GM18873 (cell line): ENCODE results near the gene SEZ6.

Experiments
- ATAC-seq: cut with Tn5 transposase; IDR thresholded peaks from one replicate; pipeline ENCODE4 v1.9.1; 2021; ENCODE audit warnings: mild to moderate bottlenecking, moderate library complexity, moderate number of reproducible peaks; ENCODE audit not compliant: unreplicated experiment, low FRiP score

The SEZ6 gene, protein sequence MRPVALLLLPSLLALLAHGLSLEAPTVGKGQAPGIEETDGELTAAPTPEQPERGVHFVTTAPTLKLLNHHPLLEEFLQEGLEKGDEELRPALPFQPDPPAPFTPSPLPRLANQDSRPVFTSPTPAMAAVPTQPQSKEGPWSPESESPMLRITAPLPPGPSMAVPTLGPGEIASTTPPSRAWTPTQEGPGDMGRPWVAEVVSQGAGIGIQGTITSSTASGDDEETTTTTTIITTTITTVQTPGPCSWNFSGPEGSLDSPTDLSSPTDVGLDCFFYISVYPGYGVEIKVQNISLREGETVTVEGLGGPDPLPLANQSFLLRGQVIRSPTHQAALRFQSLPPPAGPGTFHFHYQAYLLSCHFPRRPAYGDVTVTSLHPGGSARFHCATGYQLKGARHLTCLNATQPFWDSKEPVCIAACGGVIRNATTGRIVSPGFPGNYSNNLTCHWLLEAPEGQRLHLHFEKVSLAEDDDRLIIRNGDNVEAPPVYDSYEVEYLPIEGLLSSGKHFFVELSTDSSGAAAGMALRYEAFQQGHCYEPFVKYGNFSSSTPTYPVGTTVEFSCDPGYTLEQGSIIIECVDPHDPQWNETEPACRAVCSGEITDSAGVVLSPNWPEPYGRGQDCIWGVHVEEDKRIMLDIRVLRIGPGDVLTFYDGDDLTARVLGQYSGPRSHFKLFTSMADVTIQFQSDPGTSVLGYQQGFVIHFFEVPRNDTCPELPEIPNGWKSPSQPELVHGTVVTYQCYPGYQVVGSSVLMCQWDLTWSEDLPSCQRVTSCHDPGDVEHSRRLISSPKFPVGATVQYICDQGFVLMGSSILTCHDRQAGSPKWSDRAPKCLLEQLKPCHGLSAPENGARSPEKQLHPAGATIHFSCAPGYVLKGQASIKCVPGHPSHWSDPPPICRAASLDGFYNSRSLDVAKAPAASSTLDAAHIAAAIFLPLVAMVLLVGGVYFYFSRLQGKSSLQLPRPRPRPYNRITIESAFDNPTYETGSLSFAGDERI

DNA sequence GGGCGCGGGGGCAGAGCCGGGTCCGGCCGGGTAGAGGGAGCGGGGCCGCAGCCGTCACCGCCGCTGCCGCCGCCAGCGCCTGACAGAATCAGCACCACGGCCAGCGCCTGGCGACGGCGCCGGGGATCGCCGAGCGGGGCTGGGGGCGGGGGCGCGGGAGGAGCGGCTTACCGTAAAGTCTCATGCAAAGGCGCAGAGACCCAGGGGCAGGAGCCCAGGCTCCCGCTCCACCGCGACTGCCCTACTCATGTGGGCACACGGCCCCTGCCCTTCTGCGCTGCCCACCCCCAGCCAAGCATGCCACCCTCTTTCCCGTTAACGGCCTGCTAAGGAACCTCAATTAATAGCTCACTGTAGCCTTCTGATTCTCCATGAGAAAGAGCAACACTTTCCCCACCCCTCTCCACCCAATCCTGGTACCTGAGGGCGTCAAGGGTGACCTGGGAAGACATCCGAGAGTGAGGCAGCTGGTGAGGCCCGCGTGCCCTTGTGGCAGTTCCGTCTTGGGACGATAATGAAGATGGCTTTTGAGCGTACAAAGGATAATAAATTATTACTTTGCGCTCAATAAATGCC lies at the start of gene SEZ6:
TSS of gene SEZ6 (minus strand) at position 98 of the 576 bp plus-strand sequence. CDS start 164 bp downstream, outside the sequence.
- no peak for ATAC-seq

DNA sequence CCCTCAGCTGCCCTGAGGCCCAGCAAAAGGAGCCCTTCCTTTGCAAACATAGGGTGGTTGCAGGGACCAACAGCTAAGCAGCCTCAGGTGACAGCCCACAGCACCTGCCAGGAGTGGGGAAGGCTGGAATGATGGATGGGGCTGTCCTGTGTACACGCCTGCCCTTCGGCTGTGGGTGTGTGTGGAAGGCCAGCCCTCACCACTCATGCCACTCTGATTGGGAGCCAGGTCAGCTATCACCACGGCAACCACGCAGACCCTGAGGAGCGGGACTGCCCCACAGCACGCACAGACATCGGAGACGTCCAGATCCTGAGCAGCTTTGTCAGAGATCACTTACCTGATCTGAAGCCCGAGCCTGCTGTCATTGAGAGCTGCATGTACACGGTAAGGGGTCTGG lies 49.0 kb upstream of the SEZ6 start:
- ATAC-seq = no peak

DNA sequence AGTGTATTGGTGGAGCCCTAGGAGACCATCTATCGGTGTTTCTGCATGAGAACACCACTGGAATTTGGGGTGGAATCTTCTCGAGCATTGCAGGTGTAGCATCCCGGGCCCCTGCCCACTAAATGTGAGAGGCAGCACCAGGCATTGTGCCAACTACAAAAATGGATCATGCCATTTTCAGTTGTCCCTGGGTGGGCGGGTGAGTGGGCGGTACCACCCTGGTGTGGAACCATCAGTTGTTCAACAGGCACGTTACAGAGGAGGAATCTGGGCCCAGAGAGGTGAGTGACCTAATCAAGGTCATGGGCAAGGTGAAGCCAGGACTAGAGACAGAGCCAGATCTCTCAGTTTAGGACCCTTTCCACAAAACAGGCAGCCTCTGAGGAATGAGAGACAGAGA lies 45.9 kb upstream of the SEZ6 start:
- ATAC-seq = no peak

DNA sequence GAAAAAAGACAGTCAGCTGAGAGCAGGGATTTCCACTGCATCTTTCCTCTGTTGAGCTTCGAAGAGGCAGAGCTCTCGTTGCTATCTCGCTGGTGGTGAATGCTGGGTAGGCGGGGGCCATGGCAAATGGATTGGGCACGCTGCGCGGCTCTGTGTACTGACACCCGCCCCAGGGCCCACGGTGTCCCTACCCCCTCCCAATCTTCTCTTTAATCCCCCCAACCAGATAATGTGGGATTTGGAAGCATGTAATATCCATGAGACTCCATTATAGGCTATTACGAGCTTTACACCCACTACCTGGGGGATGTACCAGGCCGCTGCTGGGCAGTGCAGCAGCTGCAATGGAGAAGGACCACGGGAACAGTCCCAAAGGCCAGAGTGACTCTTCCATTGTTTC lies 45.4 kb upstream of the SEZ6 start:
- no peak for ATAC-seq

DNA sequence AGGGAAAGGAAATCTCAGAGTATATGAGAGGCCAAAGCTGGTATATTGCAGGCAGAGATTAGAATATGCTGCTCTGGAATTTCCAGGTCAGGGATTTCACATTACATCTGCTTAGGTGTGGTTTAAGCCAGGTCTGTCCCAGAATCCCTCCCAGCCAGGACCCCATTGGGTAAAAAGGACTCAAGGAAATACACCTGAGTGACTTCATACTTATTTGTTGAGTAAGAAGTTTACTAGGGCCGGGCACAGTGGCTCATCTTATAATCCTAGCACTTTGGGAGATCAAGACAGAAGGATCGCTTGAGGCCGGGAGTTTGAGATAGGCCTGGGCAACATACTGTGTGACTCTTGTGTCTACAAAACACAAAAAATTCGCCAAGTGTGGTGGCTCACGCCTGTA lies 44.3 kb upstream of the SEZ6 start:
- ATAC-seq = no peak

DNA sequence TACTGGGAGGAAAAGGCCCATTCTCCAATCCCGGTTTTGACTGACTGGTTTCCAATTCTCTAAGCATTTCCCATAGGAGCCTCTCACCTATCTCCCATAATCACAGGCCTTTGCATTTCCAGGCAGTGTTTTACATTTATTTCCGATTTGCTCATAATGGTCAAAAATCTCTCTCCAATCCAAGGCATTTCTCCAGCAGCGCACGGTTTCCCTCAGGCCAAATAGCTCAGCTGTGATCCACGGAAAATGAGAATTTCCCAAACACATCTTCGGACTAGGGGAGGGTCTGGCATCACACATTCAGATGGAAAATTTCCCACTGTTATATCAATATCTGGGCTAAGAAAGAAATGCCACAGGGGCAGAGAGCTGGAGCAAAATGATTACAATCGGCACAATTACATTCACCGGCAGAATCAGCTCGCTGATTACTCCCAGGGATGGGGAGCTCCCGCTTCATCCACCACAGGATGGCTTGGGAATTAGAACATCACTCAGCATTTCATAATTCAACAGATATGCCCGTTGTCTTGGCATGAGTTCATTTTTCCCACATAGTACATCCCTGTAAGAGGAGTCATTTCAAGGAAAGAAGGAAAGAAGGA lies 43.8 kb upstream of the SEZ6 start:
- ATAC-seq = no peak

DNA sequence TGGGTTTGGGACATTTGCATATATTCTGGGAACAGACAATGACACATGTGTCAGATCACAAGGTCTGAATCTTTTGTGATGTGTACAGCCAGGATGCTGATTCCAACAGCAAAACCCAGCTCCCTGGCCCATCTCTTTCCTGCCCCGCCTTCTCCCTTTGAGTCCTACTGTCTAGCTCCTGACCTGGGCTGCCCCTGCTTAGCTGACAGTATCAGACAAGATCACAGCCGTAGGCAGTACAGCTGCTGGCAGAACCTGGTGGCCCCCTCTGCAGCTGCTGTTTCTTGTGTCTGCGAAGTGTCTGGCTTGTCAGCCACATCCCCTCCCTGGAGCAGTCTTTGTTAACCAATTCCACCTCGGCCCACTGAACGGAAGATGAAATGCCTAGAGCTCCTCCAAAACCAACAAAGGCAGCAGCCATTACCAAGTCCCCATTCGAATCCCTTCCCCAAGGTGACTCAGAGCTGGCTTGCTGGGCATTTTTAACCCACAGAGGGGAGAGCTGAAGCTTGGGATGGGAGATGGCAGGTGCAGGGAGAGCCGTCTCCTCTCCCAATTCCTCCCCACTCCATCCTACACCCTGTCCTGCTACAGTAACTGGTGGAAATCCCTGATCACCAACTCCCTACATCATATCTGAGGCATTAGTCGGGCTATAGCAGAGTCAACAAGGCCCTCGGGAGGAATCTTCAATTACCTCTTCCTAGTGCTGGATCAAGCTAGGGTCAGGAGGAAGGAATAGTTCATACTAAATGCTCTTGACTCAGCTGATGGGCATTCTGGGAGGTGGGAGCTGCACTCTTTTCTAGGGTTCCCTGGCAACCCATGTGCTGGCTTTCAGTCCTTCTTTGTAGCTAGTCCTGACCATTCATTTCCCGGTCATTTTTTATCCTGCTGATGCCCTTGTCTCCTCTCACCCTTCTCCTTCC lies 42.9 kb upstream of the SEZ6 start:
- ATAC-seq = no peak

DNA sequence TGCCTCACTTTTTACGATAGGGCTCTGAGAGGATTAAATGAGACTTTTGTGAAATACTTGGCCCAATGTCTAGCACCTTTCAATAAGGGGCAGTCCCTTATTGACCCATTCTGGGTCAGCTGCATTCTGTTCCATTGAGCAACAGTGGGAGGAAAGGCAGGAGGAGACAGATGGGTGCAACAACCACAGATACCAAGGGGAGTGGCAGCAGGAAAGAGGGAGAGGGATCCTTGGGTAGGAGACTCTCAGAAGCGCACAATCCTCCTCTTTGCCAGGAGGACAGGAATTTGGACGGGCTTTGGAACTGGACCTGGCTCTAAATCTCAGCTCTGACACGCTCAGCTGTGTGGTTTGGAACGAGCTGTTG lies 40.6 kb upstream of the SEZ6 start:
- no peak for ATAC-seq

DNA sequence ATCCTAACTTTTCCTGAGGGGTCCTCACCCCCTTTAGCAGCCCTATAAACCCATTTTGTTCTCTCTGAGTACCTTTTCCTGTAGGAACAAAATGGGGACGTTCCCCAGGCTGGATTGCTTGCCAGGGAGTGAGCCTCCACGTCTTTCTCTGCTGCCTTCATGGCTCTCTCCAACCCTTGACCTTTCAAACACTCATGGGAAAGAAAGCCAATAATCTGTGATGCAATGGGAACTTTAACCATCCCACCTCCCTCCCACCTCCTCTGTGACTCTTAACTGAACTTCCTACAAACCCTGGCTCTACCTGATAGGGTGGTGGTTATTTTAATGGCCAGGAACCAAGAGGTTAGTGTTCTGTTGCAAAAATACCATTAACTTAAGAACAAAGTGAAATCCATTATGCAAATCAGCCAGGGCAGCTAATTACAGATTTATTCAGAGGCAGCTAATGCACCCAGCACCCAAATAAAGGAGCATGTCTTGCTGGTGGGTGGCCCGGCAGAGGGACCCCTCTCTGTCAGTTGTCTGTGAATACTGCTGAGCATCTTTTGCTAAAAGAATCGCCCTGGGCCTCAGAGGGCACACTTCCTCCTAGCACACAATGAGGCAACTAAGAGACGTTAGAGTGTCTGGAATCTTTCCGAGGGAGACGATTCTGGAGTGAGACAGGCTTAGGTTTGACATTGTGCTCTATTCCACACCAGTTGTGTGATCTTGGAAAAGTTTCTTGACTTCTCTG lies 40.1 kb upstream of the SEZ6 start:
- no peak for ATAC-seq

DNA sequence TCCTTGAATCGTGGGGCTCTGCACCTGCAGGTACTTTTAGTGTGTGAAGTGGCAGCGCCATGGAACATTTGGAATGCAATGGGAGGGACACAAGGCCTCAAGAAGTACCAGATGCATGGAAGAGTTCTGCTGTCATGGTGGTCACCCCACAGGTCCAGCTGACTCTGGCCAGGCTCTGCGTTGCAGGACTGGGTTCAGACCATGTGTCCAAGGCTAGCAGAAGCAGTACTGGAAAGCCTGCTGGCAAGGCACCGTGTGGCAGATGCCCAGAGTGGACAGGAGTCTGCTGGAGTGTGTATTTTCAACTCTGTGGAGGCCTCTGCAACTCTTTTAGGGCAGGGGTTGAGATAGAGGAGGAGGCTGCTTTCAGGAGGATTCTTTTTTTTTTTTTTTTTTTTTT lies 39.2 kb upstream of the SEZ6 start:
- no peak for ATAC-seq

DNA sequence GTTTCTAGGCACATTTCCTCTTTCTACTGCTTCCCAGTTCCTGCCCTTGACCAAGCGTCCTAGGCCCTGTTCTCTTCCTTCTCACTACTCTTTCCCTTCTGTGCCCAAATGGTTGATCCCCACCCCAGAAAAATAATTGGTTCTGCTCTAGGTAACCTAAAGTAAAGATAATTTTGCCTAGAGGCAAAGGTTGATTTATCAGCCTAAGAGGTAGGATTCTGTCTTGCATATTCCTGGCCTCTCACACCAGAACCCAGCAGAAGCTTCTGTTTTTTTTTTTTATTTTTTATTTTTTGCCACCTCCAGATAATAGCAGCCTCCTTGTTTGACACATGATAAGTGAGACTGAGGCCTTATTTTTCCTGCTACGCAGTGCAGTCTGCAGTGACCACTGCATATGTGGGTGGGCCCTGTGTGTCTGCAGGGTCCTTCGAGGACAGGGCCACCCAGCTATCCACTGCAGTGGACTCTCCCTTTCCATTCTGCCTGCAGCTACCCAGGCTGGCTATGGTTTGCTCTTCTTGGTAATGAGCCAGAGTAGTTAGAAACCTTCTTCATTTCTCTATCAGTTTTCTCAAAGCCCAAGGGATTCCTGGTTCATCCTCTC lies 37.8 kb upstream of the SEZ6 start:
- ATAC-seq = no peak

DNA sequence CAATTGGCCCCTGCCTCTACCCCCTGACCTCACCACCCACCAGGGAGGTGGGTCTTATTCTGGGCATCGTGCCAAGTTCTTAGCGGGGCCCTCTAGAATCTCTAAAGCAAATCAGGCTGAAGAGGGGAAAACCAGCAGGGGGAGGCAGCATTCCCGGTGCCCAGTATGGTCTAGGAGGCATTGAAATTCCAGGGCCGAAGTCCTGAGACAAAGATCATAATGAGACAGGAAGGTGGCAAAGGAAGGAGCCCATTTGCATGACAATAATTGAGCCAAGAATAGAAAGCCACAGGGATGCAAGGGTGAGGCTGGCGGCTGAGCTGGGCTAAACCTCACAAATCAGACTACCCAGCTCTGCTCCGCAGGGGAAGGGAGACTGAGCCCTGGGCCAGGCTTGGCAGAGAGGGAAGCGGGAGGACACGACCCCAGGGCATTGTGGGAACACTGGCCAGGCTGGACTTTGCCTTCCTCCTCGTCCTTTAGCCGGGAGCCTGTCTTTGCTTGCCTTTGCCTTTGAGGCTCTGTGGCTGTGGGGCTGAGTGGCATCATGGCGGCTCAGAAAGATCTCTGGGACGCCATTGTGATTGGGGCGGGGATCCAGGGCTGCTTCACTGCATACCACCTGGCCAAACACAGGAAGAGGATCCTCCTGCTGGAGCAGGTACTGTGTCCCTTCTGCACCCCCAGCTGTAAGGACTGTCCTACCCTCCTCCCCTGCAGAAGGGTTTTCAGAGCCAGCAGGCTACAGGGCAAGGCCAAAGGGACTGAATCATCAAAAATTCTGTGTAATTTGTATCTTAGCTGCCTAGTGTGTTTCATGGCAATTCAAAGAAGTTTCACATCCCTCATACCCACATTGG lies 37.1 kb upstream of the SEZ6 start, which contains the start of gene PIPOX:
TSS of gene PIPOX (plus strand) at position 463 of the 860 bp plus-strand sequence. CDS start at position 548, 85 bp downstream.
- no peak for ATAC-seq

DNA sequence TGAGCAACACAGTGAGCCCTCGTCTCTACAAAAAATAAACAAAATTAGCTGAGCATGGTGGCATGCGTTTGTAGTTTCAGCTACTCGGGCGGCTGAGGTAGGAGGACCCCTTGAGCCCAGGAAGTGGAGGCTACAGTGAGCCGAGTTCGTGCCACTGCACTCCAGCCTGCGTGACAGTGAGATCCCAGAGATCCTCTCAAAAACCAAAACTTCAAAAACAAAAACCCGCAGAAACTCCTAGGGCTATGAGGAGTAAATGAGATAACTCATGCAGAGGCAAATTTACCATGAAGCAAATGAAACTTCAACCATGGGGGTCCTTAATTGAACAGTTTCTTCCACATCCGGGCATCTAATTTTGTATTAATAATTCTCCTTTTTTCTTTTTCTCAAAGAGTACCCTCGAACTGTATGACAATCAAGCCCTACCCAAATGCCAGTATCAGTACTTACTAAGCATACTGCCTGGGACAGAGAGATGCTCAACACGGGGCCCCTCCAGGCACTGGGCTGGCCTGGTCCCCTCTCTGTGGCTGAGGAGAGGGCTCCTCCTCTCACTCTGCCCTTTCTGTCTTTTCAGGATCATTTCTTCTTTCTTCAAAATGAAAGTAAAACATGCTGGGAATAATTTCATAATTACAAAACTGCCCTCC lies 36.3 kb upstream of the SEZ6 start:
- ATAC-seq = no peak

DNA sequence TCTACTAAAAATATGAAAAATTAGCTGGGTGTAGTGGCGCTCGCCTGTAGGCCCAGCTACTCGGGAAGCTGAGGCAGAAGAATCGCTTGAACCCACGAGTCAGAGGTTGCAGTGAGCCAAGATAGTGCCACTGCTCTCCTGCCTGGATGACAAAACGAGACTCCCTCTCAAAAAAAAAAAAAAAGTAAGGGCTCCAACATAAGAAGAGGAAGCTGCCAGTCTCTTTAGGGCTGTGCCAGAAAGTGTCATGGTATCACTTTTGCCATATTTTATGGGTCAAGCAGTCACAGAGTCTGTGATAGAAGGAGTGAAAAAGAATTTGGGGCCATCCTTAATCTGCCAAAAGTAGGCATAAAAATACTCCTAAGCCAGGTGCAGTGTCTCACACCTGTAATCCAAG lies 35.7 kb upstream of the SEZ6 start:
- no peak for ATAC-seq

DNA sequence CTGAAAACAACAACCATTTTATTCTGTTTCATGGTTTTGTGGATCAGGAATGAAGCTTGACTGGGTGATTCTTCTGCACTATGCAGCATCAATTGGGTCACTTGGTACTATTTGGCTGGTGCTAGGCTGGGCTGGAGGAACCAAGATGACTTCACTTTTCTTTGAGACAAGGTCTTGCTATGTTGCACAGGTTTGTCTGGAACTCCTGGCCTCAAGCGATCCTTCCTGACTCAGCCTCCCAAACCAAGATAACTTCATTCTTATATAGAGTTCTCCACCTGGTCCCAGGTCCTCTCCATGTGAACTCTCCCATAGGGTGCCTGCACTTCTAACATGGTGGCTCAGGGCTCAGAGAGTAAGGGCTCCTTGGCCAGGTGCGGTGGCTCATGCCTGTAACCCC lies 35.3 kb upstream of the SEZ6 start:
- no peak for ATAC-seq

DNA sequence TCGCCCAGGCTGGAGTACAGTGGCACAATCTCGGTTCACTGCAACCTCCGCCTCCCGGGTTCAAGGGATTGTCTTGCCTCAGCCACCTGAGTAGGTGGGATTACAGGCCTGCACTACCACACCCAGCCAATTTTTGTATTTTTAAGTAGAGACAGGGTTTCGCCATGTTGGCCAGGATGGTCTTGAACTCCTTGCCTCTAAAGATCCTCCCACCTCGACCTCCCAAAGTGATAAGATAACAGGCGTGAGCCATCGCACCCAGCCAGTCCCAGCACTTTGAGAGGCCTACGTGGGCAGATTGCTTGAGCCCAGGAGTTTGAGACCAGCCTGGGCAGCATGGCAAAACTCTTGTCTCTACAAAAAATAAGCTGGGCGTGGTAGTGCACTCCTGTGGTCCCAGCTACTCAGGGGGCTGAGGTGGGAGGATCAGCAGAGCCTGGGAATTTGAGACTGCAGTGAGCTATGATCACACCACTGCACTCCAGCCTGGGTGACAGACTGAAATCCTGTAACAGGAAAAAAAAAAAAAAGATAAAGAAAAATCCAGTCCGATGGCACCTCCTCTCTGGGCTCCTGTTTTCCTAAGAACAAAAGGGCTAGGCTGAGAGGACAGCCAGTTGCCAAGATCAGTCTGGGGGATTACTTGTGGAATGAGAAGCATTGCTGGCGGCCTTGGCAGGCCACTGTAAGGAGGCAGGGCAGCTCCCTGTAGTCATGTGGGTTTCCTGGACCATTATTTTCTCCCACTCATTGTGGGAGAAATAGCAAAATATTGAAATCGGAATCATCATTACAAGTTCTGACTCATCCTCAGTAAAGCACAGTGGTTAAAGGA lies 34.1 kb upstream of the SEZ6 start:
- ATAC-seq = no peak
